Frontal cortex (tissue), 4 donors: ENCODE results near the gene CFAP97. TPM values are rescaled to one million over a fixed set of nuclear protein-coding genes. Genes with fewer than 3 reads are reported as not detected.
A peak's percentile ranks its signal among the peaks of the same experiment; 100 is the strongest.
"Not testable (repeated sequence)": the region's sequence is repeated elsewhere in the genome, so short reads cannot be mapped to it uniquely, and the experiment has no call there.

Experiments used
- DNase-seq, 2 donors: peaks; one replicate each; pipeline ENCODE4 v3.0.0; 2012; ENCODE audit warnings: low spot score in 2 of 2
- FAIRE-seq: peaks from 2 replicates; lab custom pipeline; 2012; peaks lifted over from hg19 to GRCh38; lab: Jason Lieb, UNC
- total RNA-seq: library from RNA; depleted of rRNA; stranded (reverse); fragments of >200 nt; gene quantifications from one replicate; pipeline ENCODE4 v1.2.3, GENCODE V29; 2014
- donor health status: control.
- donor health status: control.
- donor health status: control.

CFAP97 gene
- 62.4 TPM for total RNA-seq

GRCh38 chr4:185203486-185204237 lies at the start of gene CFAP97:
Gene CFAP97, minus strand, starts transcription at chr4:185204000. Its CDS starts 12,804 bp downstream, at chr4:185191196.
- FAIRE-seq (no peak), DNase-seq (peak; percentile 95 to 96)

- DNase-seq (no peak), FAIRE-seq (no peak)
Observed at GRCh38 chr4:185249105-185249504, 45.3 kb upstream of the CFAP97 start.

DNA sequence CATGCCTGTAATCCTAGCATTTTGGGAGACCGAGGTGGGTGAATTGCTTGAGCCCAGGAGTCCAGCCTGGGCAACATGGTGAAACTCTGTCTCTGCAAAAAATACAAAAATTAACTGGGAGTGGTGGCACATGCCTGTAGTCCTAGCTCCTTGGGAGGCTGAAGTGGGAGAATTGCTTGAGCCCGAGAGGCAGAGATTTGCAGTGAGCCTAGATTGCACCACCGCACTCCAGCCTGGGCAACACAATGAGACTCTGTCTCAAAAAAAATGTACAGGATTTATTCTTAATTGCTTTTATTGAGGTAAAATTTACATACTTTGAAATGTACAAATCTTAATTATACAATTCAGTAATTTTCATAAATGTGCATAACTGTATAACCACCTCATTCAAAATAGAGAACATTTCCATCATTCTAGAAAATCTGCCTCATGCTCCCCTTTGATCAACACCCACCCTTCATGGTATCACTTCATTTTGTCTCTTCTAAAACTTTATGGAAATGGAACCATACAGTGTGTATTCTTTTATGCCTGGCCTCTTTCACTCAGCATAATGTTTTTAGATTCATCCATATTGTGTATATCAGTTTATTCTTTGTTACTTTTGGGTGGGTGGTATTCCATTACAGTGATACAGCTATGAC lies 44.7 kb upstream of the CFAP97 start:
- no peak for FAIRE-seq

DNA sequence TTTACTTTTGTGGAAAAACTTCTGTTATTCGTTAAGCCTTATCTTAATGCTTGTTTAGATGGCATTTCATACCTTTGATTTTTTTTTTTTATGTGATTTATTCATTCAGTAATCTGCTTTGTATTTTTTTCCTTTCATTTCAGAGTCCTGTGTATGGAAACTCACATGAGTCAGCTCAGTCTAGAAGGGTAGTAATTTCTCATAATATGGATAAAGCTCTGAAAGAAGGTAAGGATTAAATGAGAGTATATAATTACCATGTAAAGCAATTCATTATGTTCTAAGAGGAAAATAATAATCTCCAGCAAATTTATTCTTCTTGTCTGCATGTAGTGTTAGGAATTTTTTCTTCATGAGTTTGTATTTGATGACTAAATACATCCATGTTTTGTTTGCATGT lies 43.4 kb upstream of the CFAP97 start:
- FAIRE-seq (no peak), DNase-seq (no peak)

More for the DNA sequence above, 44.7 kb upstream of the CFAP97 start:
- DNase-seq: no peak

DNA sequence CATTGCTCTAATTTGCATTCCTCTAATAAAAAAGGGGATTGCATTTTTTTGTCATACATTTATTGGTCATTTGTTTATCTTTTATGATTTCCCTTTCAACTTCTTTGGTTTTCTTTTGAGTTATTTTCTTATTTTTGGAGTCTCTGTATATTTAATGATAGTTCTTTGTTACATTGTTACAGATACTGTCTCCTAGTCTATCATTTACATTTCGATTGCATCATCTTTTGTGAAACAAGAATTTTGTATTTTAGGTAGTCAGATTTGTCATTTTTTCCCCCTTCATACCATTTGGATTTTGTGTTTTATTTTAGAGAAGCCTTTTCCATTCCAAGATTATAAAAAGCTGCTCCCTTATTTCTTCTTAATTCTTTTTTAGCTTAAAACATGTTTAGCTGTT lies 42.7 kb upstream of the CFAP97 start:
- FAIRE-seq (no peak), DNase-seq (no peak)

DNA sequence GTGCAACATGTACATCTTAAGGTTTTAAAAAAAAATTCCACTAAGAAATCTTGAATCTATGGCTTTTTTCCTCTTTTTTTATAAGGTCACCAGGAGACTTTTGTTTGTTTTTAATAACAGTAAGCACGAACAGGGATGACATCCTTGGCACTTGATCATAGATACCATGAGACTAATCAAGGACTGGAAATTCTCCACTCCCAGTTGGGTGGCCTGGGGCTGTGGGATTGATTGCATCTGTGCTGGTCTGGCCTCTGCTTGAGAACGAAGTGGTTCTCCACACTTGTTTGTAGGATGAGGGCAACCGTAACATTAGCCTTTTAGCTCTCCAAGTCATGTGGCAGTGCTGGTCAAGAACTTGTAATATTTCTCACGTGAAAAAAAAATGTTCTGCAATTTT lies 41.0 kb upstream of the CFAP97 start:
- FAIRE-seq: no peak
- no peak for DNase-seq

GRCh38 chr4:185243879-185244278 lies 40.1 kb upstream of the CFAP97 start:
- FAIRE-seq (no peak), DNase-seq (no peak)

- DNase-seq: no peak
- no peak for FAIRE-seq
Observed at GRCh38 chr4:185242749-185243533, 39.1 kb upstream of the CFAP97 start.

- DNase-seq, FAIRE-seq: not testable (repeated sequence)
Observed at GRCh38 chr4:185240486-185240885, 36.7 kb upstream of the CFAP97 start.

DNA sequence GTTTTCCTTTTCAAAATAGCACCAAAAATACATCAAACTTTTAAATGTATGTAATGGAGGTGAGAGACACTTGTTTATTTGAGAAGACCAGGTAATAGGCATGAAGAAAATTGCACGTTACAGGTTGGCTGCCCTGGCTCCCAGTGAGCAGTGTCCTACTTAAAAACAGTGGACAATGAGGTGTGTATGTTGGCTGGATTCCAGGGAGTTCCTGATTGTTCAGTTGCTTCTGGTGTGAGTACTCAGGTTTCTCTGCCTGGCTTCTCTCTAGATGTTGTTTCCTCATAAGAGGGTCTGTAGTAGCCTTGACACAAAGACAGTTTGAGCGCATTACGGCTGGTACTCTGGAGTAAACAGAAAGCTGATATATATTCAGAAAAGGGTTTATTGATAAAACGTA lies 35.0 kb upstream of the CFAP97 start:
- no peak for DNase-seq
- FAIRE-seq: no peak

DNA sequence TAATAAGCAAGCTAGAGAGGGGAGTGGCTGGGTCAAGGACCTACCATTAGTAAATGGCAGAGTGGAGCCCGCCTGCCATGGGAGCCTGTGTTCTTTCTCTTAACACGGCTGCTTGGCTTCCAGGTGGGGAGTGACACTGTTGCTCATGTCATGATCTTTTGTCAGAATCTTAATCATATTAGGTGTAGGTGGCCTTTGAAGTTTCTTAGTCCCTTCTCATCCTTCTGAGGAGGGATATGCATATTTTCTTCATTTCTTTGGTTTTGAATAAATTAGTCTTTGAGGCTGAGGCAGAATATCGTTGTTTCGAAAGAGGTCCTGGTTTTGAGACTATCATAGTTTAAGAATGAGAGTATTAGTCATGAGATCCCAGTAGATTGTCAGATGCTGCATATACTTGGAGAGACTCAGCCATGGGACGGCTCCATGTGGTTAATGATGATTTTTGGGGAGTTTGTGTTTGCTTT lies 34.4 kb upstream of the CFAP97 start:
- FAIRE-seq: no peak
- DNase-seq: no peak

- FAIRE-seq (no peak), DNase-seq (no peak)
Observed at GRCh38 chr4:185237175-185237574, 33.4 kb upstream of the CFAP97 start.

GRCh38 chr4:185235843-185236503 lies 32.2 kb upstream of the CFAP97 start:
- DNase-seq: no peak
- FAIRE-seq: no peak

GRCh38 chr4:185235119-185235842 lies 31.5 kb upstream of the CFAP97 start:
- no peak for FAIRE-seq
- DNase-seq: no peak

DNA sequence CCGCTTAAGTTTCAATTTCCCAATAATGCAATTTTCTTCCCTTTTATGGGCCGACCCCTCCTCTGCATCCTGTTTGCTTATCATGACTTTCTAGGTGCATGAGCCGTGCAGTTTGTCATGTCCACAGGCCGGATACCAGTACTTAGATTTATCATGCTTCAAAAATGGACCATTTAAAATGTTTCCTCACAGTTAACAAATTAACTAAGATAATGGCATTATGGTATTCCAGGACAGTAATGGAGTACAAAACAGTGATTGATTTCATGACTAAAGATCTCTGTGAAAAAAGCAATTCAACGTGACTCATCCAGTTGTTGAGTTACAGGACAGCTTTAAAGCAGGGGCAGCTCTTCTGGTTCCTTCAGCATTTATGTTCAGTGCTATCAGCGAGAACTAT lies 28.6 kb upstream of the CFAP97 start:
- DNase-seq (no peak), FAIRE-seq (no peak)

- FAIRE-seq (no peak), DNase-seq (no peak)
Observed at GRCh38 chr4:185229021-185229818, 25.4 kb upstream of the CFAP97 start.

- DNase-seq: no peak
- no peak for FAIRE-seq
Observed at GRCh38 chr4:185227713-185228278, 24.0 kb upstream of the CFAP97 start.

DNA sequence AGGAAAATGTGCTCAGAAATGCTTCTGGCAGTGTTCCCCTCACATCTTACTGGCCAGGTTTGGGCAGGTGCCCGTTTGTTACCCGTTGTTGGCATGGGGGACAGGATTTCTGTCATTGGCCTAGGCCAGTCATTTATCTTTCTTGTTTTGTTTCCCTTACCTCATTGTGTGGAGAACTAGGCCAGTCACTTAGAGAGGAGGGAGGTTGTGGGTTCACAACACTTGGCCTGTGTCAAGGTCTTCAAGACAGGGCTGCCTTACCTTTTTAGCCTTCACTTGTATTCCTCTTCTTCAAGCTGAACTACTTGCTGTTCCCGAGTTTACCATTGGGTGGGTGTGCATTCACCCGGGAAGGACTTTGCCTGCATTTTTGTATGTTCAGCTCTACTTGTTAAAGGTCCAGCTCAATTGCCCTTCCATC lies 23.3 kb upstream of the CFAP97 start:
- DNase-seq: no peak
- FAIRE-seq: no peak
